GM12873 (cell line): Measurements from ENCODE around the gene SCYL1.

Experiments used
- CTCF ChIP-seq: IDR thresholded peaks from 2 replicates; pipeline ENCODE4 v1.5.1; 2012; ENCODE audit warnings: low read depth, mild to moderate bottlenecking, moderate library complexity, low read length, control low read depth; ENCODE audit not compliant: insufficient read depth; ENCODE audit errors: missing control alignments

SCYL1 gene

GRCh38 chr11:65526744-65527143 is 1.9 kb downstream of the SCYL1 start:
- TF ChIP-seq CTCF: no peak

GRCh38 chr11:65528819-65529350 is 4.0 kb downstream of the SCYL1 start:
- no peak for TF ChIP-seq CTCF

- no peak for TF ChIP-seq CTCF
These were observed 4.7 kb downstream of the SCYL1 start for GRCh38 chr11:65529475-65530156.

- peak; percentile 56 for TF ChIP-seq CTCF
These were observed 5.2 kb downstream of the SCYL1 start for GRCh38 chr11:65530157-65530496.

GRCh38 chr11:65532388-65533064 is 7.6 kb downstream of the SCYL1 start:
- no peak for TF ChIP-seq CTCF

GRCh38 chr11:65535102-65535501 is 10.2 kb downstream of the SCYL1 start:
- TF ChIP-seq CTCF: no peak

GRCh38 chr11:65536412-65537295 is 11.8 kb downstream of the SCYL1 start:
- TF ChIP-seq CTCF: no peak
